Measurements from ENCODE around the gene COL27A1. TPM values are rescaled to one million over a fixed set of nuclear protein-coding genes. Genes with fewer than 3 reads are reported as not detected.

The COL27A1 gene
- total and polyA plus RNA-seq, 2 experiments from 2014 or later, result 44.6 to 47.0 TPM

DNA sequence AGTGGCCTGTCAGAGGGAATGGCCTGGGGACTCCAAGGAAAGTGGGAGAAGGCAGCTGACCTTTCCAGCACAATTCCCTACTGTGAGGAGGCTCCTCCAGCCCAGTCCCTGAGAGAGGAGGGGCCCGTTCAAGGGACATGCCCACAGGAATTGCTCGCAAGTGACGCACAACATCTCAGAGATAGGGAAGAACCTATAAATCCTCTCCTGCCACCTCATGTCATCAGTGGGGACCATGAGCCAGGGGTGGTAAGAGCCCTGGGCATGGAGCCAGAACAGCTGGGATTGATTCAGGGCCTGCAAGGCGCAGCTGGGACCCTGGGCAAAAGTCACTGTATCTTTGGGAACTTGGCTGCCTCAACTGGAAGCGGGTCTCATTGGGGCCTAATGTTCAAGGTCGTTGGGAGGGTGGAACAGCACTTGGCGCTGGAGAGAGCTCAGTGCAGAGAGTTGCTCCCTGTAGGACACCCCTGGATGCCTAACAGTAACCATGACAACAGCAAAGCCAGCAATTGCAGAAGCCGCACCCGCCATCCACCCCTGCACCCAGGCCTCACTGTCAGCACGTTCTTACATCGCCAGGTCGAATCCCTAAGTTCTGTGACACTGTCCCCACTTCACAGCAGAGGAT lies 126.3 kb downstream of the COL27A1 start:
- Histone ChIP-seq H3K9me3 (ENCODE audit: low read depth) (no peaks in the 10 kb centered on the region), H3K4me3 (no peak overlapping the region), H3K9me2 (replicated peaks; ENCODE audit: insufficient read depth) (no peaks in the 10 kb centered on the region), H3K36me3 (replicated peaks; ENCODE audit: insufficient read depth, low read depth) (no peaks in the 10 kb centered on the region), H2AFZ (no peak overlapping the region), H3K4me2 (no peak overlapping the region), H3K27ac (peak overlapping the region; percentile 79), H3K27me3 (no peaks in the 10 kb centered on the region), H3K4me1 (ENCODE audit: insufficient read depth) (peaks cover 25% of the 10 kb centered on the region), H3K79me2 (no peaks in the 10 kb centered on the region), H4K20me1 (ENCODE audit: insufficient read depth, poor library complexity, severe bottlenecking) (no peaks in the 10 kb centered on the region)
- peak; percentile 53 for DNase-seq (ENCODE audit: low spot score)
- WGBS (ENCODE audit: low lambda C conversion rate, missing lambda C conversion rate), result 70% methylated on average over 12 of the region's 12 CpGs
- TF ChIP-seq, protein P1, sequence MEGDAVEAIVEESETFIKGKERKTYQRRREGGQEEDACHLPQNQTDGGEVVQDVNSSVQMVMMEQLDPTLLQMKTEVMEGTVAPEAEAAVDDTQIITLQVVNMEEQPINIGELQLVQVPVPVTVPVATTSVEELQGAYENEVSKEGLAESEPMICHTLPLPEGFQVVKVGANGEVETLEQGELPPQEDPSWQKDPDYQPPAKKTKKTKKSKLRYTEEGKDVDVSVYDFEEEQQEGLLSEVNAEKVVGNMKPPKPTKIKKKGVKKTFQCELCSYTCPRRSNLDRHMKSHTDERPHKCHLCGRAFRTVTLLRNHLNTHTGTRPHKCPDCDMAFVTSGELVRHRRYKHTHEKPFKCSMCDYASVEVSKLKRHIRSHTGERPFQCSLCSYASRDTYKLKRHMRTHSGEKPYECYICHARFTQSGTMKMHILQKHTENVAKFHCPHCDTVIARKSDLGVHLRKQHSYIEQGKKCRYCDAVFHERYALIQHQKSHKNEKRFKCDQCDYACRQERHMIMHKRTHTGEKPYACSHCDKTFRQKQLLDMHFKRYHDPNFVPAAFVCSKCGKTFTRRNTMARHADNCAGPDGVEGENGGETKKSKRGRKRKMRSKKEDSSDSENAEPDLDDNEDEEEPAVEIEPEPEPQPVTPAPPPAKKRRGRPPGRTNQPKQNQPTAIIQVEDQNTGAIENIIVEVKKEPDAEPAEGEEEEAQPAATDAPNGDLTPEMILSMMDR (IDR thresholded peaks at IDR 0.05; ENCODE audit: poor library complexity), result no peak
- TF ChIP-seq EZH2phosphoT487 (IDR thresholded peaks at IDR 0.05; ENCODE audit: low read depth, severe bottlenecking, unreplicated experiment) (no peak), EZH2 (IDR thresholded peaks at IDR 0.05; ENCODE audit: borderline replicate concordance) (no peak)

DNA sequence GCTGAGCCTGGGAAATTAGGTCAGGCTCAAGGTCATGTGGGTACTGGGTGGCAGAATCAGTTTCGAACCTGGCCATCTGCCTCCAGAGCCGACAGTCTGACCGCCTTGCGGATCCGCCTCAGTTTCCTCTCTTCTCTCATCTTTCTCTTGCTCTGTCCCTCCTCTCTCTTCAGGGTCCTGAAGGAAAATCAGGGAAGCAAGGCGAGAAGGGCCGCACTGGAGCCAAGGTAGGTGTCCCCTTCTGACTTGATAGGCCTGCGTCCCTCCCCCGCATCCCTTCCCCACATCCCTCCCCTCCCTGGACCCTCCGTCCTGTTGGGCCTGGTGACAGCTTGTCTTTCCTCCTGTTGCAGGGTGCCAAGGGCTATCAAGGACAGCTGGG lies 126.8 kb downstream of the COL27A1 start:
- no peak overlapping the region for H3K4me3 ChIP-seq
- peak overlapping the region; percentile 79 for H3K27ac ChIP-seq
- H3K4me2 ChIP-seq, result no peak overlapping the region
- TF ChIP-seq, protein P1 (IDR thresholded peaks at IDR 0.05; ENCODE audit: poor library complexity), result no peak
- no peak for TF ChIP-seq EZH2phosphoT487 (IDR thresholded peaks at IDR 0.05; ENCODE audit: low read depth, severe bottlenecking, unreplicated experiment)
- no peak for TF ChIP-seq EZH2 (IDR thresholded peaks at IDR 0.05; ENCODE audit: borderline replicate concordance)
- no peak overlapping the region for H2AFZ ChIP-seq
- DNase-seq (ENCODE audit: low spot score), result no peak
- H3K79me2 ChIP-seq, result no peaks in the 10 kb centered on the region
- no peaks in the 10 kb centered on the region for H3K36me3 ChIP-seq (replicated peaks; ENCODE audit: insufficient read depth, low read depth)
- H3K9me2 ChIP-seq (replicated peaks; ENCODE audit: insufficient read depth), result no peaks in the 10 kb centered on the region
- H3K27me3 ChIP-seq, result no peaks in the 10 kb centered on the region
- 97% methylated on average over 10 of the region's 10 CpGs for WGBS (ENCODE audit: low lambda C conversion rate, missing lambda C conversion rate)
- H4K20me1 ChIP-seq (ENCODE audit: insufficient read depth, poor library complexity, severe bottlenecking), result no peaks in the 10 kb centered on the region
- peaks cover 25% of the 10 kb centered on the region for H3K4me1 ChIP-seq (ENCODE audit: insufficient read depth)
- no peaks in the 10 kb centered on the region for H3K9me3 ChIP-seq (ENCODE audit: low read depth)

DNA sequence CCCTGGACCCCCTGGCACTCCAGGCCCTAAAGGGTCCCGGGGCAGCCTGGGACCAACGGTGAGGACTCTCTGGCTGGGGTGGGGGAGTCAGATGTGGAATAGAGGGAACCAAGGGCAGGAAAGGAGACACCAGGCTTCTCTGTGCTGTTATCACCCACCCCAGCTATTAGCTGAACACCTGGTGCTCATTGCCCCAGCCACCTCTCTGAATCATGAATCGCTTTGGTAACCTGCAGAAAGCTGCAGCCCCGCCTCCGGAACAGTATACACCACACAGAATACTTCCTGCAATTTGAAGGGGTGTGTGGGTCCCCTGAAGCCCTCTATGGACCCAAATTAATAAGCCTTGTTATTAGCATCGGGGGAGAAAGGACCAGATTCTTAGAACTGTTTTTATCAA lies 127.2 kb downstream of the COL27A1 start:
- DNase-seq (ENCODE audit: low spot score), result no peak
- H2AFZ ChIP-seq, result no peak overlapping the region
- H3K9me2 ChIP-seq (replicated peaks; ENCODE audit: insufficient read depth), result no peaks in the 10 kb centered on the region
- no peak overlapping the region for H3K4me2 ChIP-seq
- H3K4me1 ChIP-seq (ENCODE audit: insufficient read depth), result peaks cover 25% of the 10 kb centered on the region
- H3K27me3 ChIP-seq, result no peaks in the 10 kb centered on the region
- no peaks in the 10 kb centered on the region for H3K9me3 ChIP-seq (ENCODE audit: low read depth)
- 92% methylated on average over 6 of the region's 6 CpGs for WGBS (ENCODE audit: low lambda C conversion rate, missing lambda C conversion rate)
- H4K20me1 ChIP-seq (ENCODE audit: insufficient read depth, poor library complexity, severe bottlenecking), result no peaks in the 10 kb centered on the region
- no peaks in the 10 kb centered on the region for H3K79me2 ChIP-seq
- H3K4me3 ChIP-seq, result no peak overlapping the region
- H3K36me3 ChIP-seq (replicated peaks; ENCODE audit: insufficient read depth, low read depth), result no peaks in the 10 kb centered on the region
- no peak for TF ChIP-seq EZH2phosphoT487 (IDR thresholded peaks at IDR 0.05; ENCODE audit: low read depth, severe bottlenecking, unreplicated experiment)
- TF ChIP-seq, protein P1 (IDR thresholded peaks at IDR 0.05; ENCODE audit: poor library complexity), result no peak
- no peak for TF ChIP-seq EZH2 (IDR thresholded peaks at IDR 0.05; ENCODE audit: borderline replicate concordance)
- peak overlapping the region; percentile 17 for H3K27ac ChIP-seq
